WTC11 (cell line): Measurements from ENCODE around the gene PPP1R14C.

Source experiments
- CREB1 ChIP-seq: sonication (generic); formaldehyde crosslinking; IDR thresholded peaks from 2 replicates; pipeline ENCODE4 v1.8.0; 2023; ENCODE audit warnings: mild to moderate bottlenecking, missing genetic modification reagents
- CTCF ChIP-seq: fragments of 200-600 bp; IDR thresholded peaks from 2 replicates; pipeline ENCODE4 v1.8.0; 2022; ENCODE audit warnings: antibody characterized with exemption
- ETV6 ChIP-seq: sonication (generic); formaldehyde crosslinking; IDR thresholded peaks from 2 replicates; pipeline ENCODE4 v1.8.1; 2022; ENCODE audit warnings: mild to moderate bottlenecking, missing genetic modification reagents
- FOXP4 ChIP-seq: sonication (generic); formaldehyde crosslinking; IDR thresholded peaks from 2 replicates; pipeline ENCODE4 v1.8.0; 2022; ENCODE audit warnings: mild to moderate bottlenecking, missing genetic modification reagents
- KAT7 ChIP-seq: sonication (generic); formaldehyde crosslinking; IDR thresholded peaks from 2 replicates; pipeline ENCODE4 v1.8.1; 2023; ENCODE audit warnings: missing genetic modification reagents, mild to moderate bottlenecking, borderline replicate concordance
- MAX ChIP-seq: sonication (generic); formaldehyde crosslinking; IDR thresholded peaks from 2 replicates; pipeline ENCODE4 v1.8.0; 2022; ENCODE audit warnings: mild to moderate bottlenecking, missing genetic modification reagents
- NR1H2 ChIP-seq: sonication (generic); formaldehyde crosslinking; IDR thresholded peaks from 2 replicates; pipeline ENCODE4 v1.9.0; 2021; ENCODE audit warnings: mild to moderate bottlenecking, moderate library complexity, missing genetic modification reagents
- PRRX2 ChIP-seq: fragments of 250-450 bp; sonication (Bioruptor Pico); IDR thresholded peaks from 2 replicates; pipeline ENCODE4 v1.8.0; 2021; ENCODE audit warnings: mild to moderate bottlenecking
- ZNF317 ChIP-seq: sonication (generic); formaldehyde crosslinking; IDR thresholded peaks from 2 replicates; pipeline ENCODE4 v1.8.1; 2023; ENCODE audit warnings: low read depth, mild to moderate bottlenecking, moderate library complexity, missing genetic modification reagents, borderline replicate concordance
- TF ChIP-seq, protein P1 (sequence below): sonication (generic); formaldehyde crosslinking; IDR thresholded peaks from 2 replicates; pipeline ENCODE4 v1.8.1; 2023; ENCODE audit warnings: mild to moderate bottlenecking, missing genetic modification reagents, moderate library complexity

DNA sequence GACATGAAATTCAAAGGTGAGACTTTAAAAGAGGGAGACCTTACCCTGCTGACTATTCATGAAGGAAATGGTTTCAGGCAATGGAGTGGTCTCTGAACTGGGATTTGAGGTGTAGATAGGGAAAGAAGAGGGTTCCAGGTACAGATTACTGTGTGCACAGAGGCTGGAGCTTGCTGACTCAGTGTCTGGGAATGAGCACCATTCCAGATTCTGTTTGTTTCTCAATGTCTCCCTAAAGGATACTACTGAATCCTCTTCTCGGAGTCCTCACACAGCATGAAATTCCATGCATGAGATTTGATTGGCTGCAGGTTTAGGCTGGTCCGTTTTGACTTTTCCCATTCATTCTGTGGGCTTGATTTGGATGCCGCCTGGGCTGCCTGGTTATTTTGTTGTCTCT is 49.0 kb downstream of the PPP1R14C start:
- TF ChIP-seq PRRX2 (no peak), CTCF (no peak), FOXP4 (CRISPR knock-in tag) (no peak), MAX (CRISPR knock-in tag) (no peak), ZNF317 (CRISPR knock-in tag) (no peak), ETV6 (no peak), NR1H2 (CRISPR knock-in tag) (no peak), KAT7 (no peak), CREB1 (CRISPR knock-in tag) (no peak)
- TF ChIP-seq, protein P1, sequence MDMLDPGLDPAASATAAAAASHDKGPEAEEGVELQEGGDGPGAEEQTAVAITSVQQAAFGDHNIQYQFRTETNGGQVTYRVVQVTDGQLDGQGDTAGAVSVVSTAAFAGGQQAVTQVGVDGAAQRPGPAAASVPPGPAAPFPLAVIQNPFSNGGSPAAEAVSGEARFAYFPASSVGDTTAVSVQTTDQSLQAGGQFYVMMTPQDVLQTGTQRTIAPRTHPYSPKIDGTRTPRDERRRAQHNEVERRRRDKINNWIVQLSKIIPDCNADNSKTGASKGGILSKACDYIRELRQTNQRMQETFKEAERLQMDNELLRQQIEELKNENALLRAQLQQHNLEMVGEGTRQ = no peak
